Panc1 (cell line): ENCODE measurements around the gene TNFAIP2.

ENCODE experiments used
- CTCF ChIP-seq: fragments of 450-650 bp; IDR thresholded peaks from 2 replicates; pipeline ENCODE4 v1.5.1; 2017; ENCODE audit warnings: mild to moderate bottlenecking
- REST ChIP-seq, 2 experiments: IDR thresholded peaks; 2 replicates each; pipeline ENCODE4 v1.6.1; 2011 to 2012; ENCODE audit warnings: low read depth in 2 of 2, control low read depth in 1 of 2, low read length in 1 of 2, mild to moderate bottlenecking in 1 of 2, moderate library complexity in 1 of 2; ENCODE audit not compliant: insufficient read depth in 1 of 2
- SIN3A ChIP-seq: IDR thresholded peaks from 2 replicates; pipeline ENCODE4 v1.6.1; 2012; ENCODE audit warnings: low read depth, mild to moderate bottlenecking, low read length, moderate library complexity, borderline replicate concordance; ENCODE audit not compliant: insufficient read depth

GRCh38 chr14:103178521-103178920, 55.3 kb downstream of the TNFAIP2 start:
- no peak for TF ChIP-seq CTCF
- no peak for TF ChIP-seq REST (IDR thresholded peaks at IDR 0.05; ENCODE audit: insufficient read depth in 1 of 2, low read depth in 2 of 2, low read length in 1 of 2)
- TF ChIP-seq SIN3A = no peak
